H1 (cell line): ENCODE measurements around the gene ARRDC1.

Source experiments
- ATF2 ChIP-seq: IDR thresholded peaks from 2 replicates; pipeline ENCODE4 v1.6.1; 2012; ENCODE audit warnings: low read length, inconsistent platforms
- CTCF ChIP-seq, 3 experiments: IDR thresholded peaks; 1 replicate in 2 of 3; 2 replicates in 1 of 3; pipeline versions ENCODE4 v1.5.1 to v1.6.1; 2011; ENCODE audit warnings: low read length in 3 of 3, mild to moderate bottlenecking in 3 of 3, inconsistent platforms in 2 of 3, low read depth in 1 of 3, moderate library complexity in 1 of 3; ENCODE audit not compliant: insufficient read depth in 1 of 3; ENCODE audit errors: control extremely low read depth in 1 of 3
- EP300 ChIP-seq, 2 experiments: IDR thresholded peaks; 1 replicate in 1 of 2; 2 replicates in 1 of 2; pipeline ENCODE4 v1.6.1; 2011 to 2012; ENCODE audit warnings: low read depth in 2 of 2, low read length in 2 of 2, mild to moderate bottlenecking in 2 of 2, borderline replicate concordance in 1 of 2, inconsistent platforms in 1 of 2, moderate library complexity in 1 of 2
- EZH2 ChIP-seq: fragments of 200-600 bp; sonication (generic); IDR thresholded peaks from 2 replicates; pipeline ENCODE4 v1.7.1; 2012; ENCODE audit warnings: low read depth, mild to moderate bottlenecking, moderate library complexity, low read length, inconsistent platforms; ENCODE audit not compliant: severe bottlenecking
- GABPA ChIP-seq: IDR thresholded peaks from 2 replicates; pipeline ENCODE4 v1.6.1; 2011; ENCODE audit warnings: mild to moderate bottlenecking, low read length, moderate library complexity, borderline replicate concordance; ENCODE audit not compliant: insufficient read depth
- HDAC2 ChIP-seq, 2 experiments: fragments of 300-600 bp in 1 of 2; sonication (generic) in 1 of 2; IDR thresholded peaks; 2 replicates each; pipeline ENCODE4 v1.6.1; 2011 to 2012; ENCODE audit warnings: low read depth in 2 of 2, low read length in 2 of 2, mild to moderate bottlenecking in 2 of 2, moderate library complexity in 2 of 2, borderline replicate concordance in 1 of 2, inconsistent platforms in 1 of 2
- KDM1A ChIP-seq: fragments of 200-600, 300-600 bp; sonication (generic); IDR thresholded peaks from 2 replicates; pipeline ENCODE4 v1.7.1; 2016; ENCODE audit warnings: mild to moderate bottlenecking, low read length, borderline replicate concordance
- MAX ChIP-seq: IDR thresholded peaks from 2 replicates; pipeline ENCODE4 v1.6.1; 2012; ENCODE audit warnings: inconsistent platforms
- POLR2A ChIP-seq, 2 experiments: IDR thresholded peaks; 1 replicate in 1 of 2; 2 replicates in 1 of 2; pipeline ENCODE4 v1.6.1; 2011; ENCODE audit warnings: low read depth in 2 of 2, low read length in 2 of 2, mild to moderate bottlenecking in 2 of 2; ENCODE audit errors: control extremely low read depth in 1 of 2
- RAD21 ChIP-seq, 2 experiments: IDR thresholded peaks in 1 of 2; conservative IDR thresholded peaks in 1 of 2; 2 replicates each; pipeline ENCODE4 v1.6.1; 2011; ENCODE audit warnings: low read depth in 2 of 2, low read length in 2 of 2, improper control_type of control experiment in 1 of 2, inconsistent platforms in 1 of 2, mild to moderate bottlenecking in 1 of 2, moderate library complexity in 1 of 2
- TAF1 ChIP-seq: IDR thresholded peaks from 2 replicates; pipeline ENCODE4 v1.6.1; 2011; ENCODE audit warnings: mild to moderate bottlenecking, low read depth, low read length
- ZNF274 ChIP-seq: IDR thresholded peaks from 2 replicates; pipeline ENCODE4 v1.7.0; 2012; ENCODE audit warnings: low read length, borderline replicate concordance; ENCODE audit errors: extremely low read depth

GRCh38 chr9:137588311-137588710, 17.2 kb upstream of the ARRDC1 start:
- TF ChIP-seq CTCF (IDR thresholded peaks at IDR 0.05; ENCODE audit: control extremely low read depth in 1 of 3, insufficient read depth in 1 of 3, low read depth in 1 of 3, low read length in 3 of 3) = no peak
- no peak for TF ChIP-seq RAD21 (IDR thresholded peaks at IDR 0.05 in 1 of 2, conservative IDR thresholded peaks at IDR 0.05 in 1 of 2; ENCODE audit: low read depth in 2 of 2, low read length in 2 of 2)
- TF ChIP-seq POLR2A (IDR thresholded peaks at IDR 0.05; ENCODE audit: control extremely low read depth in 1 of 2, low read depth in 2 of 2, low read length in 2 of 2) = no peak
- TF ChIP-seq ZNF274 = no peak
- TF ChIP-seq MAX = no peak
- TF ChIP-seq EP300 (IDR thresholded peaks at IDR 0.05; ENCODE audit: borderline replicate concordance in 1 of 2, low read depth in 2 of 2, low read length in 2 of 2) = no peak
- TF ChIP-seq EZH2 = no peak
- no peak for TF ChIP-seq ATF2
- no peak for TF ChIP-seq GABPA
- TF ChIP-seq HDAC2 (IDR thresholded peaks at IDR 0.05; ENCODE audit: borderline replicate concordance in 1 of 2, low read depth in 2 of 2, low read length in 2 of 2) = no peak
- no peak for TF ChIP-seq KDM1A
- no peak for TF ChIP-seq TAF1
